MCF 10A (cell line): Measurements from ENCODE around the gene CAVIN2. TPM values are rescaled to one million over a fixed set of nuclear protein-coding genes. Genes with fewer than 3 reads are reported as not detected.

Source experiments
- BruUV-seq: library from RNA; stranded (reverse); fragments of 400-500 nt; replicated peaks from 2 replicates; lab custom pipeline; 2021; lab: Mats Ljungman, UMichigan
- CTCF ChIA-PET: fragments of 300-600 bp; sonication (Branson Sonifier 250); formaldehyde crosslinking; extraction: SDS; loops from one replicate; lab custom pipeline; 2021; ENCODE audit warnings: antibody characterized with exemption, inconsistent platforms; lab: Yijun Ruan, JAX
- POLR2A ChIA-PET: fragments of 300-600, 350-650 bp; sonication (Branson Sonifier 250); formaldehyde crosslinking; extraction: SDS; loops from one replicate; lab custom pipeline; 2020; ENCODE audit warnings: antibody characterized with exemption, inconsistent platforms; lab: Yijun Ruan, JAX
- DNase-seq: peaks from one replicate; pipeline ENCODE4 v3.0.0-alpha.2; 2018; ENCODE audit not compliant: unreplicated experiment
- H3K27ac Mint-ChIP-seq: one replicate; pipeline ENCODE4 v1.8.0; 2022; ENCODE audit warnings: mild to moderate bottlenecking, low read depth, mixed read lengths; ENCODE audit not compliant: unreplicated experiment
- H3K27me3 Mint-ChIP-seq: one replicate; pipeline ENCODE4 v1.8.0; 2022; ENCODE audit warnings: mixed read lengths; ENCODE audit not compliant: insufficient read depth, unreplicated experiment
- H3K36me3 Mint-ChIP-seq: one replicate; pipeline ENCODE4 v1.8.0; 2022; ENCODE audit warnings: mild to moderate bottlenecking, moderate library complexity, mixed read lengths; ENCODE audit not compliant: insufficient read depth, unreplicated experiment
- H3K4me1 Mint-ChIP-seq: one replicate; pipeline ENCODE4 v1.8.0; 2022; ENCODE audit warnings: mixed read lengths; ENCODE audit not compliant: insufficient read depth, unreplicated experiment
- H3K4me3 Mint-ChIP-seq: one replicate; pipeline ENCODE4 v1.8.0; 2022; ENCODE audit warnings: mild to moderate bottlenecking, moderate library complexity, mixed read lengths; ENCODE audit not compliant: unreplicated experiment
- H3K9me3 Mint-ChIP-seq: one replicate; pipeline ENCODE4 v1.8.0; 2022; ENCODE audit warnings: mixed read lengths; ENCODE audit not compliant: unreplicated experiment
- CTCF ChIP-seq: fragments of 200-600 bp; IDR thresholded peaks from one replicate; pipeline ENCODE4 v1.8.0; 2022; ENCODE audit warnings: antibody characterized with exemption, mild to moderate bottlenecking; ENCODE audit not compliant: unreplicated experiment
- intact Hi-C: fragments of 100-400 bp; cut with micrococcal nuclease; formaldehyde crosslinking; loops from 2 replicates; pipeline ENCODE4 v1.14.1; 2022
- total RNA-seq: library from RNA; stranded (reverse); gene quantifications from 2 replicates; pipeline ENCODE4 v1.2.3, GENCODE V29; 2022

The CAVIN2 gene
- total RNA-seq, 1 experiment from 2014 or later: 16.4 TPM

GRCh38 chr2:191870744-191871143 is 23.9 kb upstream of the CAVIN2 start:
- TF ChIP-seq CTCF: peak; percentile 14
- Mint-ChIP-seq H3K27ac (no peak overlapping the region), H3K9me3 (no peaks in the 10 kb centered on the region), H3K4me1 (peaks cover 37% of the 10 kb centered on the region), H3K36me3 (no peaks in the 10 kb centered on the region), H3K27me3 (no peaks in the 10 kb centered on the region), H3K4me3 (no peak overlapping the region)
- intact Hi-C loops: no loop called here
- no peak for DNase-seq
- CTCF ChIA-PET: interaction anchor here (0.5 to 4.5 kb wide), 21 partner anchors 9 to 324 kb away, joined by 3 to 62 read pairs (median 5); partner anchors contain the start of genes CAVIN2 and TMEFF2
- BruUV-seq: no TSS peak
- POLR2A ChIA-PET: interaction anchor here (0.6 to 10.7 kb wide), 9 partner anchors 12 to 293 kb away, joined by 3 to 110 read pairs (median 4); partner anchors contain the start of gene CAVIN2

- intact Hi-C loops: loop anchor here (1.0 to 5.0 kb wide), 3 partner anchors 57 to 312 kb away; no protein-coding TSS in a partner anchor
Observed at GRCh38 chr2:191869781-191870180, 22.9 kb upstream of the CAVIN2 start.

GRCh38 chr2:191869178-191869577 is 22.3 kb upstream of the CAVIN2 start:
- CTCF ChIA-PET: interaction anchor here (0.6 to 4.5 kb wide), 18 partner anchors 8 to 686 kb away, joined by 3 to 62 read pairs (median 5); partner anchors contain the start of gene CAVIN2
- intact Hi-C loops: loop anchor here (1.0 to 5.0 kb wide), 3 partner anchors 57 to 312 kb away; no protein-coding TSS in a partner anchor
- no TSS peak for BruUV-seq
- Mint-ChIP-seq H3K27me3 (no peaks in the 10 kb centered on the region), H3K36me3 (no peaks in the 10 kb centered on the region), H3K27ac (peak overlapping the region; percentile 20), H3K4me3 (no peak overlapping the region), H3K4me1 (peaks cover 50% of the 10 kb centered on the region), H3K9me3 (no peaks in the 10 kb centered on the region)
- POLR2A ChIA-PET: interaction anchor here (0.9 to 10.7 kb wide), 10 partner anchors 10 to 302 kb away, joined by 3 to 110 read pairs (median 4); partner anchors contain the start of gene CAVIN2
- no peak for TF ChIP-seq CTCF
- peak; percentile 60 for DNase-seq

More at GRCh38 chr2:191869781-191870180, 22.9 kb upstream of the CAVIN2 start:
- BruUV-seq: no TSS peak
- no peaks in the 10 kb centered on the region for H3K36me3 Mint-ChIP-seq
- no peaks in the 10 kb centered on the region for H3K27me3 Mint-ChIP-seq
- no peak for DNase-seq
- peak overlapping the region; percentile 20 for H3K27ac Mint-ChIP-seq
- peak; percentile 33 for TF ChIP-seq CTCF
- ChIA-PET CTCF (interaction anchor here (0.6 to 4.5 kb wide), 23 partner anchors 8 to 330 kb away, joined by 3 to 62 read pairs (median 4); partner anchors contain the start of gene CAVIN2), POLR2A (interaction anchor here (0.8 to 10.7 kb wide), 11 partner anchors 11 to 303 kb away, joined by 3 to 110 read pairs (median 4); partner anchors contain the start of genes CAVIN2 and NABP1)
- no peak overlapping the region for H3K4me3 Mint-ChIP-seq
- H3K4me1 Mint-ChIP-seq: peaks cover 44% of the 10 kb centered on the region
- no peaks in the 10 kb centered on the region for H3K9me3 Mint-ChIP-seq

- no peak for TF ChIP-seq CTCF
- Mint-ChIP-seq H3K4me1 (peaks cover 63% of the 10 kb centered on the region), H3K27ac (peak overlapping the region; percentile 85), H3K27me3 (no peaks in the 10 kb centered on the region), H3K4me3 (peak overlapping the region; percentile 13), H3K9me3 (no peaks in the 10 kb centered on the region), H3K36me3 (no peaks in the 10 kb centered on the region)
- BruUV-seq: no TSS peak
- ChIA-PET CTCF (interaction anchor here (0.6 to 4.5 kb wide), 5 partner anchors 10 to 738 kb away, joined by 3 to 62 read pairs (median 8); no protein-coding TSS in a partner anchor), POLR2A (interaction anchor here (0.9 to 10.7 kb wide), 7 partner anchors 10 to 29 kb away, joined by 3 to 110 read pairs (median 5); partner anchors contain the start of gene CAVIN2)
- intact Hi-C loops: loop anchor here (5.0 kb wide), 1 partner anchor 310 kb away; no protein-coding TSS in a partner anchor
- DNase-seq: no peak
Observed at GRCh38 chr2:191867507-191867847, 20.6 kb upstream of the CAVIN2 start.
